ENCODE results near the gene TENM3.

Gene TENM3

DNA sequence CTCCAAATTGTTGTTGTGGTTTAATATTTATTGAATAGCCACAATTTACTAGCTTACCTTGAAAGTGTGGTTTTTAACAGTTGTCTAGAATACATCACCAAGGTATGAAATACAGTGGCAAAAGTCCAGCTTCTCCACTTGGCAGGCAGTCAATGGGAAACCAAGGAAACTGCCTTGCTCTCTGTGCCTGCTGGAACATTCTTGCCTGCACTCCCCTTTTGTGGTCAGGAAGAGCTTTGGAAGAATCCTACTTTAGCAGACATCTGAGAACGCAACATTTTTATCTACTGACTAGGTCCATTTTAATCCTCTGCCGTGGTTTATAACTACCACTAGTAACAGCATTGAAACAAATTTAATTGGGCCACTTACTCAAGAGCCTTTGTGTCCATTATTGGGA lies 64.5 kb downstream of the TENM3 start:
- in situ Hi-C loops (cut with HindIII; ENCODE audit: low pct_ligation_motif_present, low pct_unique_long_range_greater_than_20kb, low sequenced_read_pairs), result no loop called here
- DNase-seq, result peak; percentile 93

DNA sequence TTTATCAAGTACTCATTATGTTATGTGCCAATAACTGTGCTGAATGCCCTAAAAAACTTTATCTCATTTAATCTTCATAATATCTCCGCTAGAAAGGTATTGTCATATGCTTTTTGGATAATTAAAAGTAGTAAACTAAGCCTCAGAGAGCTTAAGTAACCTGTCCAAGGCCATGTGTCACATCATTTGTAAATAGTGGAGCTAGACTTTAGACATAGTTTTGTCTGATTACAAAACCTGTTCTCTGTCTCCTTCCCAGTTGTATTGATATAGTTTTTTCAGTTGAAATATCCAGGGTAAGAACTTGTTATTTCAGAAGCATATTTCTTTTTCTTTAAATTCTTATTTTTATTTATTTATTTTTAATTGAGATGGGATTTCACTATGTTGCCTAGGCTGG lies 66.7 kb downstream of the TENM3 start:
- no peak for DNase-seq
- in situ Hi-C loops (cut with HindIII; ENCODE audit: low pct_ligation_motif_present, low pct_unique_long_range_greater_than_20kb, low sequenced_read_pairs), result no loop called here

DNA sequence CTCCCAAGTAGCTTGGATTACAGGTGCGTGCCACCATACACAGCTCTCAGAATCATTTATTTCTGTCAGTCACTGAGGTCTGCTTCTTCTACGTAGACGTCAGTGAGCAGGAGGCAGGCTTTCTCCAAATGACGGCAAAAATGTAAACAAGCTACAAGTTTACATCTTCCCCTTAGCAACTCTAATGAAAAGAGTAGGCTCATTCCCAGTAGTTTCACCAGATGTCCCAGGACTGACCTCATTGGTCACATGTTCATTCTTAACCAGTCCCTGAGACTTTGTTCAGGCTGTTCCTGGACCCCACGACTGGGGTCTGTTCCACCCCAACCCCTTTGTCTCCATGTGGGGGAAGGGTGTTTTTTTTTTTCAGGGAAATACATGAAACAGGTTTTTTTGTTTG lies 67.1 kb downstream of the TENM3 start:
- in situ Hi-C loops (cut with HindIII; ENCODE audit: low pct_ligation_motif_present, low pct_unique_long_range_greater_than_20kb, low sequenced_read_pairs), result no loop called here
- no peak for DNase-seq

DNA sequence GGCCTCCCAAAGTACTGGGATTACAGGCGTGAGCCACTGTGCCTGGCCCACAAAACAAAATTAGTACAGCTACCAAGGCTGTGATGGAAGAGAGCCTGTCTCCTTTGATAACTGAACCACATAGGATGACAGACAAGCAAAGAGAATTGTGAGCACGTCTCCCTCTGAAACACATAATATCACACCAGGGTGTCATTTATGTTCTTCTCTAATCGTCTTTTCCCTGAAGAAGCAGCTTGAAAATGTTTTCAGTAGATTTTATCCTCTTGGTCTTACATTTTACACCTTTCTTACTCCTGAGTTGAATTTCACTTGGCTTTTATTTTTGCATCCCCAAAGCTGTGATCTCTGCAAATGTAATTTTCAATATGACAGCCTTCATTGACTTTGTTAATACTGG lies 67.8 kb downstream of the TENM3 start:
- in situ Hi-C loops (cut with HindIII; ENCODE audit: low pct_ligation_motif_present, low pct_unique_long_range_greater_than_20kb, low sequenced_read_pairs), result no loop called here
- DNase-seq, result no peak

DNA sequence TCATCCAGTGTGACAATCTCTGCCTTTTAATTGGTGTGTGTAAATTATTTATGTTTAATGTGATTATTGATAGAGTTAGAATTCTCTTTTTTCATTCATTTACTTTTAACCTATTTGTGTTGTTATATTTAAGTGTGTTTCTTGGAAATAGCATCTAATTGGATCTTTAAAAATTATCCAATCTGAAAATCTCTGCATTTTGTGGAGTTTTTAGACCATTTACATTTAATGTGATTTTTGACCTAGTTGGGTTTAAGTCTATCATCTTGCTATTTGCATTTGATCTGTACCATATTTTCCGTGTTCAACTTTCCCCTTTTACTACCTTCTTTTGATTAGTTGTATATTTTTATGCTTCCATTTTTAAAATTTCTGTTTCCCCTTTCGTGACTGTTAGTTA lies 71.3 kb downstream of the TENM3 start:
- DNase-seq, result no peak
- in situ Hi-C loops (cut with HindIII; ENCODE audit: low pct_ligation_motif_present, low pct_unique_long_range_greater_than_20kb, low sequenced_read_pairs), result no loop called here

DNA sequence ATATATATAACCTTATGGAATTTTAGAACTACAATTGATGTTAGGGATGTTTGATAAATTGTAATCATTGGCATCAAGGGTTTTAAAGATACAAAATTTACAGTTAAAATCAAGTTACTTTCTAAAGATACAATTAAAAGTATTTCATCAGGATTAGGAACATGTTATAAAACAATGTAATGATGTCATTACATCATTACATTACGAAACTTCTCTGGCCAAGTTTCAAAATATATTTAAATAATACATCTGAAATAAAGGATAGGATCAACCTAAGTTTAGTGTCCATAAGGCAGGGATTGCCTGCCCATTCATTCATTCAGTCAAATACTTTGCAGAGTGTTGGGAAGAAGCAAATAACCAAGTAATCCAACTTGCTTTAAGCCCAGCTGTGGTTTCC lies 75.1 kb downstream of the TENM3 start:
- DNase-seq, result no peak
- in situ Hi-C loops (cut with HindIII; ENCODE audit: low pct_ligation_motif_present, low pct_unique_long_range_greater_than_20kb, low sequenced_read_pairs), result no loop called here

DNA sequence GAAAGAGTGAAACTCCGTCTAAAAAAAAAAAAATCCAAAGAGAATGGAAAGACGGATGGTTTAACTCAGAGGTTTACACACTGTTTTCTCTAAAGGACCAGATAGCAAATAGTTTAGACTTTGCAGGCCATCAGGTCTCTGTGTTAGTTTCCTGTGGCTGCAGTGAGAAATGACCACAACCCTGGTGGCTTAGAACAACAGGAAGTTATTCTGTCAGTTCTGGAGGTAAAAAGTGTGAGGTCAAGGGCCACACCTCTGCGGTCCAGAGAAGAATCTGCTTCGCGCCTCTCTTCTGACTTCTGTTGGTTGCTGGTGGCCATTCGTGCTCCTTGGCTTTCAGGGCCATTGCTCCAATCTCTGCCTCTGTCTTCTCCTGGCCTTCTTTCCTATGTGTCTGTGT lies 76.9 kb downstream of the TENM3 start:
- in situ Hi-C loops (cut with HindIII; ENCODE audit: low pct_ligation_motif_present, low pct_unique_long_range_greater_than_20kb, low sequenced_read_pairs), result no loop called here
- no peak for DNase-seq

DNA sequence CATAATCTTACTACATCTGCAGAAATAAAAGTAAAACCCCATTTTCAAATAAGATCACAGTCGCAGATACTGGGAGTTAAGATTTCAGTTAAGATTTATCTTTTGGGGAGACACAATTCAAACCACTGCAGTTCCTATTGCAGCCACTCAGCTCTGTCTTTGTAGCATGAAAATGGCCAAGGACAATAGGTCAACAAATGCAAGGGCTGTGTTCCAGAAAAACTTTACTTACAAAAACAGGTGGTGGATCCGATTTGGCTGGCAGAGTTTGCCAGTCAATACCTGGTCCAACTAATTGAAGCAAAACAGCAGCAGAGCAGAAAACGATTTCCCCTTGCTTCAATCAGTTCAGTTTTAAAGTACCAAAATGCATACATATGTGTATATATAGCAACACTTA lies 77.4 kb downstream of the TENM3 start:
- in situ Hi-C loops (cut with HindIII; ENCODE audit: low pct_ligation_motif_present, low pct_unique_long_range_greater_than_20kb, low sequenced_read_pairs), result no loop called here
- no peak for DNase-seq

DNA sequence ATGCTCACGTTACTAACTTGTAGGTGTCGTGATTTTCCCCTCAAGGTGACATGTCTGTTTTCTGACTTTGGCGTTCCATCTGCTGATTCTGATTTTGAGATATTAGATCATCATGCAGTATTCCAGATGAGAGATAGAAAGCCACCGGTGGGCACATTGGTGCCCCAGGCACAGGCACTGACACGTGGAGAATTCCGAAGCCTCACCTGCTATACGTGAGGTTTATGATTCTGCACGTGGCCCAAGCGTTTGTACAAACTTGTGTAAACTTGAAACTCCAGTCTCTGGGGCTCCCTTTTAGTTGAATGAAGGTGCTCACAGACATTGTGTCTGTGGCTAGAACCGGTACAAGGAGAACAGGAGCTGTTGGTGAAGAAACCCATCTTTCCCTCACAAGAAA lies 81.1 kb downstream of the TENM3 start:
- in situ Hi-C loops (cut with HindIII; ENCODE audit: low pct_ligation_motif_present, low pct_unique_long_range_greater_than_20kb, low sequenced_read_pairs), result no loop called here
- DNase-seq, result no peak

DNA sequence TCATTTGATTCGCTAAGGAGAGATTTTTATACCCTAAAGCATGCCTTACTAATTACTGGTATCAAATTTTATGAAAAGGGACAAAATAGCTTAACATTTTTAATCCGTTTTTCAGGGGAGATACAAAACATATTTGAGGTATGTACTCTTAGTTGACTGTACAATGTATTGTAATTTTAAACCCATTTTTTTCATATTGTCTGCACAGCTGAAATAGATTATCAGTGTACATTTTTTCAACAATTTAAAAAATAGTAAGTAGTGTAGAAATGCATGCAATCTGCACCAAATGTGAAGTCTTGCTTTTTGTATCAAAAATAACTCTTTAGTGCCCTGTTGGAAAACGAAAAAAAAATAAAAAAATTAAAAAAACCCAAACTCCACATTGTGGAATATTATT lies 82.2 kb downstream of the TENM3 start:
- DNase-seq, result no peak
- in situ Hi-C loops (cut with HindIII; ENCODE audit: low pct_ligation_motif_present, low pct_unique_long_range_greater_than_20kb, low sequenced_read_pairs), result no loop called here

DNA sequence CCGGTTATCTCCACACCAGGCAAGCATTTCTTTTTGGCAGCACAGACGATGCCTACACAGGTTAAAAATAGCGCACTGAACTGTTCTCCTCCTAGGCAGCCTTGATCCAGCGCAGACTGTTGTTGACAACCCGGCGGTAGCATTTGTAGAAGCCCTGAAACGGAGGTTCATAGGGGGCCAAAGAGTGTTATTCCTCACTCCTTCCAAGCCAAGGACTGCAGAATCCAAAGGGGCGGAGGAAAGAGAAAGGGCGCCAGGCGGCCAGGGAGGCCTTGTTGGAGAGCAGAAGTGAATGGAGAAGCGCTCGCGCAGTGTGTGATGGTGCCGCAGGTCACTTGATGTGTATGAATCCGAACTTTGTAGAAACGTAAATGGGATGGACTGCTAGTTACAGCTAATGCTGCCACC lies 82.7 kb downstream of the TENM3 start:
- no peak for DNase-seq
- in situ Hi-C loops (cut with HindIII; ENCODE audit: low pct_ligation_motif_present, low pct_unique_long_range_greater_than_20kb, low sequenced_read_pairs), result no loop called here

DNA sequence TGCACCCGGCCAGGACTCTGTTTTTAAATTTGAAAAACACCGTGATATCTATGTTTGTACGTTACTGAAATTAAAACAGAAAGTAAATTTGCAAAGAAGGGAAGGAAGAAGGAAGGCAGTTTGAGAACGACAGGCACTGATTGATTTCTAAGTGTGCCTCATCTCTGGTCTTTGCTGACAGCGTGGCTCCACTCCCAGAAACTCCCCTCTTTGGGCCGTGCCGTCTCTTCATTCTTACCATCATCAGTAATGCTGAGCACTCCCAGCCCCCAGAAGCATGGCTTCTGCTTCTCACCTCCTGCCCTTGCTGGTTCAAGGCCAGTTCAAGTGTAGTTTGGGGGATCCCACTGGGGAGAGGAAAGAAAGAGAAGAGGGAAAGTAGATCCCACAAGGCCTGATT lies 85.3 kb downstream of the TENM3 start:
- in situ Hi-C loops (cut with HindIII; ENCODE audit: low pct_ligation_motif_present, low pct_unique_long_range_greater_than_20kb, low sequenced_read_pairs), result no loop called here
- no peak for DNase-seq

DNA sequence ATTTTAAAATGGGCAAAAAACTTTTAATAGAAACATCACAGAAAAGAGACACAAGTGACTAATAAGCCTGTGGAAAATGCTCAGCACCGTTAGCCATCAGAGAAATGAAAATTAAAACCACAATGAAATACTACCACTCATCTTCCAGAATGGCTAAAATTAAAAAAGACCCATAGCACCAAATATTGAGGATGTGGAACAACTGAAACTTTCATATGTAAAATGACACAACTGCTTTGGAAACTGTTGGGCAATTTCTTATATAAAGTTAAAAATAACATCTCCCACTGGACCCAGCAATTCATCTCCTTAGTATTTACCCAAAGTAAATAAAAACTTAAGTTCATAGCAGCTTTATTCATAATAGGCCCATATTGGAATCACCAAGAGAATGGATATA lies 94.2 kb downstream of the TENM3 start:
- no peak for DNase-seq
- in situ Hi-C loops (cut with HindIII; ENCODE audit: low pct_ligation_motif_present, low pct_unique_long_range_greater_than_20kb, low sequenced_read_pairs), result no loop called here

DNA sequence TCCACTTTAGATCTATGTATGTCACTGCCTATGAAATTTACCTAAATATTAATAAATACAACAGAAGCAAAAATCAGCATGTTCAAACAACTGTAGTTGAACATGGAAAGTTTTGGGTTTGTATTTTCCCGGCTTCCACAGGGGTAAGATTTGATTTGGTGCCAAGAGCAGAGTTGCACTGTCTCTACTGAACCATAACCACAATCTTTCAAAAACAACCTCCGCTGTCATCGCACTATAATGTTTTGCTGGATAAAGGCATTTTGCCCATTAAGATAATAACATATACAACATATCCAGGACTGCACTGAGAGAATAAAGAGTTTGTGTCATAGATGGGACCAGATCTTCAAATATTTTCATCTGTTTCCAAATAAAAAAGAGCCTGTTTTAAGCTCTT lies 94.9 kb downstream of the TENM3 start:
- in situ Hi-C loops (cut with HindIII; ENCODE audit: low pct_ligation_motif_present, low pct_unique_long_range_greater_than_20kb, low sequenced_read_pairs), result no loop called here
- peak; percentile 58 for DNase-seq

DNA sequence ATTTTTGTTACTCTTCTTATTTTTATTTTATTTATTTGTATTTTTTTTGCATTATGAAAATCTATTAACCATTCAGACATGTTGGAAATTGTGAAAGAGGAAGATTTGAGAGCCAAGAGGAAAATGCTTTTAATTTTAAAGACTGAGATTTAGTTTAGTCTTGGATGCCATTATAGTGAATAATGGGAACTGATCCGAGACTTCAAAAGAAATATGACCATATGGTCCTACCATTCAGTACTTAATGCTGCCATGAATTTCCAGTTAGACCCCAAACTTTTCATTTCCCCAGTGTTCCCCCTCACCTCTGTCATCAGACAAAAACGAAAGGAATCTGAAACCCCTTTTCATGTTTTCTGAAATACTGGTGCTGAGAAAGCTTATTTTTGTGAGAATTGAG lies 95.5 kb downstream of the TENM3 start:
- in situ Hi-C loops (cut with HindIII; ENCODE audit: low pct_ligation_motif_present, low pct_unique_long_range_greater_than_20kb, low sequenced_read_pairs), result no loop called here
- peak; percentile 30 for DNase-seq

DNA sequence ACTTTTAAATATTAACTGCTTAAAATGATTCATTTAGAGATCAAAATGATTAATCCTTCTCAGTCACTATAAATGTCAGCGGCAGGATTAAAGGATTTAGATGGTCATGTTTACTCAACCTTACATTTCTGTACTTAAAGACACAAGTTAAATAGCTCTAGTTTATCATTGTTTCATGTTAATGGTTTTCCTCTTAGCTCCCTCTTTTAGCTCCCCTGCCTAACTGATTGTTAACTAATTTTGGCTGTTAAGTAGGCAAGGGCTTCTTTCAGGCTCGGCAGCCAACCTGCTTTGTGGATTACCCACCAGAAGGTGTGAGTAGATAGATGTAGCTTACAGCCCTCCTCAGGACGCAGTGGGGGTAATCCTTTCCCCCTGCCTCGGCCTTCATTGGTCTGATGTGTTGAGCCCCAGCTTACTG lies 96.0 kb downstream of the TENM3 start:
- DNase-seq, result peak; percentile 22
- in situ Hi-C loops (cut with HindIII; ENCODE audit: low pct_ligation_motif_present, low pct_unique_long_range_greater_than_20kb, low sequenced_read_pairs), result no loop called here

DNA sequence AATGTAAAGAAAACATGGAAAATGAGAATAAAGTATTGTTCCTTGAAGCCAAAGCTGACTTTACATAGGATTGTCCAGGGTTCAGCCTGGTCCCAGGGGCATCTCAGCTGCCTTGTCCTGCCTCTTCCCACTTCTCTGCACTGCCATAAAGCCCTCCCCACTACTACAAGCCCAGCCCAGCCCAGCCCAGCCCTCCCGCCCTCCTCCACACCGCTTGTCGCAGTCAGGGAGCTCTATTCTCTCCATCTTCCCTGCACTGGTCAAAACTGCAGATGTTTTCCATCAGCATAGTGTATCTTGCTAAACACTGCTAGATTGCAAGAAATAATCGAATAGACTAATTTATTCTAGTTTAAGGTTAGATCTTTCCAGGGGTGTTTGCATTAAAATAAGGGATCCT lies 100.3 kb downstream of the TENM3 start:
- DNase-seq, result no peak
- in situ Hi-C loops (cut with HindIII; ENCODE audit: low pct_ligation_motif_present, low pct_unique_long_range_greater_than_20kb, low sequenced_read_pairs), result no loop called here

DNA sequence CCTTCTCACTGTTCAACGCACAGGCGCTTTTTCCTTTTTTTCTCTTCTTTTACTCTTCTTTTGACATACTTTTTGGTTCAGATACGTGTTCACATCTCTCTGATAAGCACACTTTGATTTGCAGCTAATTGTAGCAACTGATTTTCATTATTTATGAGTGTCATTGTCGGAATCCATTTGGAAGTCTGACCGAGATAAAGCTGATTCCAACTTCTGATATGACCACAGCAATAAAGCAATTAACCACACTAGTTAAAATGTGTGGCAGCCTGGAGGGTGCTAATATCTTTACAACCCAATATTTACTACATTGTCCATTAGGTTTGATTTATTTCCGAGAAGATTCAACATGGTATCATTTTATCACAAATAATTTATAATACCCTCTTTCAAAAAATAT lies 101.8 kb downstream of the TENM3 start:
- in situ Hi-C loops (cut with HindIII; ENCODE audit: low pct_ligation_motif_present, low pct_unique_long_range_greater_than_20kb, low sequenced_read_pairs), result no loop called here
- no peak for DNase-seq

DNA sequence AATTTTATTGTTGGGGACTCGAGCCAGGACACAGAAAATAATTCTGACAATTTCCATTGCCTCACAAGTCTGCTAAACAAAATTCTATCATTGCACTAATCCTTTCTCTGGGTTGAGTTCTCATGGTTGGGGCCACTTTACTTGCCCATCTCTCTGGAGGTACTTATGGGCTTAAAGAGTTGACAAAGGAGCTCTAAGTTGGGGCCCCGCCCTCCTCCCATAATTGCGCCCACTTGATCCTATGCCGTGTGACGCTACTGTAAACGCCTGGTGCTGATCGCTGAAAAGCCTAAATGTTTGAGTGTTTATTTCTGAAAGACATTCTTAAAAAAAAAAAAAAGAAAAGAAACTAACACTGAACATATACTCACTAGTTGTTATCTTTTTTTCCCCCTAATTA lies 103.0 kb downstream of the TENM3 start:
- in situ Hi-C loops (cut with HindIII; ENCODE audit: low pct_ligation_motif_present, low pct_unique_long_range_greater_than_20kb, low sequenced_read_pairs), result no loop called here
- no peak for DNase-seq

DNA sequence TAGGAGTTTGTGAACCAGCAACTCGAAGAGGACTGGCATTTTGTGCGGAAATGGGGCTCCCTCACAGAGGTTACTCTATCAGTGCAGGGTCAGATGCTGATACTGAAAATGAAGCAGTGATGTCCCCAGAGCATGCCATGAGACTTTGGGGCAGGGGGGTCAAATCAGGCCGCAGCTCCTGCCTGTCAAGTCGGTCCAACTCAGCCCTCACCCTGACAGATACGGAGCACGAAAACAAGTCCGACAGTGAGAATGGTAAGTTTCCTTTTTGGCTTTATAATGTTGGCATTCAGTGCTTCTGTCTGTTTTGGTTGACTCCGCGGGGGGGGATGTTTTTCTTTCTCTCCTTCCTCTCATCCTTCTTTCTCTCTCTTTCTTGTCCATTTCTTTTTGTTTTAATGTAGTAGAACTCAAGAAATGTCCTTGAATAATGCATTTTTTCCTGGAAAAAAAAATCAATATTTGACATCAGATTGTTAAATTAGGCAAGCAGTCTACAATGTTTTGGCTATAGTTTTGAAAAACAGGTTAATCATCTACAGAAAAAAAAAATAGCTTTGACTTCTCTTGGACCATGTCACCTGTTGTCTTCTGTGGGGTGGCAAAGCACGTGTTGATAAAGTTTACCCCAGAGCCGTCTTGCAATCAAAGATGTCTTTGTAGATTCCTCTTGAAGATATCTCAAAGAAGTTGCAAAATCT lies 103.6 kb downstream of the TENM3 start:
- no peak for DNase-seq
- in situ Hi-C loops (cut with HindIII; ENCODE audit: low pct_ligation_motif_present, low pct_unique_long_range_greater_than_20kb, low sequenced_read_pairs), result no loop called here

DNA sequence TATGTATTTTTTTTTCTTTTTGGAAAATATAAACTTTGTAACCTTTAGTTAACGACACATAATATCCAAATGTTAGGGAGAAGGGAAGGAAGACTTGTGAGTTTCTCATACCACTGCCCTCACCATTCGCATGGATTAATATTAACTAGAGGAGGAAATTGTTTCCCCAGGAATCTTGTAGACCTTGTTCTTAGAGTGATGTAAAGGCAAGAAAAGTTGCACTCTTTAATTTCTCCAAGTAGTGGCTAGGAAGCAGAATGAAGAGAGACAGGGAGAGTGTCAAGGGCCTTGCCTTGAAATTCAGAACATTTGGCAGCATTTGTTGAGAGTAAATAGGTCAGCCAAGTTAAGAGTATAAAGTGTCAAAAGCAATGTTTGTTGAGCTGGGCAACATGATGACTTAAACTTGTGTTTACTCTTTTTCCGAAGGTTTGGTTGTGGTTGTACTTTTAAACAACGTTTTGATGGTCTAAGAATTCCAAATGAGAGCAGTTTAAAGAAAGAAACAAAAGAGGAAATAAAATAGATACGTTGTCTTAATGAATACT lies 105.7 kb downstream of the TENM3 start:
- DNase-seq, result no peak
- in situ Hi-C loops (cut with HindIII; ENCODE audit: low pct_ligation_motif_present, low pct_unique_long_range_greater_than_20kb, low sequenced_read_pairs), result no loop called here
